ENCODE results near the gene NPBWR2. TPM values are rescaled to one million over a fixed set of nuclear protein-coding genes. Genes with fewer than 3 reads are reported as not detected.

Gene NPBWR2
- total and polyA plus RNA-seq, 2 donors (not counting 3 experiments of a cell fraction or from before 2014, with no cell fraction given), result not detected

GRCh38 chr20:64108731-64109681, 1.6 kb upstream of the NPBWR2 start:
- POLR2A ChIA-PET, result interaction anchor here (0.6 kb wide), 1 partner anchor 33 kb away, joined by 3 read pairs; no protein-coding TSS in a partner anchor
- Histone ChIP-seq H3K4me1 (ENCODE audit: control insufficient read depth, extremely low read depth, insufficient read depth, low read length) (no peaks in the 10 kb centered on the region), H3K9me3 (replicated peaks; ENCODE audit: control insufficient read depth, insufficient read depth, low read length) (no peaks in the 10 kb centered on the region), H3K36me3 (ENCODE audit: control insufficient read depth in 2 of 2, extremely low read depth in 1 of 2, insufficient read depth in 2 of 2, low read length in 2 of 2) (no peaks in the 10 kb centered on the region), H3K9me1 (replicated peaks; ENCODE audit: control insufficient read depth, extremely low read depth, insufficient read depth, low read length) (no peaks in the 10 kb centered on the region), H3K9ac (replicated peaks; ENCODE audit: extremely low read depth, insufficient read depth, low read length) (no peak overlapping the region), H3K27me3 (ENCODE audit: control insufficient read depth in 2 of 2, insufficient read depth in 2 of 2, low read length in 2 of 2) (no peaks in the 10 kb centered on the region), H3K27ac (ENCODE audit: insufficient read depth, low read depth, low read length) (no peak overlapping the region), H3K4me2 (ENCODE audit: insufficient read depth, low read length) (no peak overlapping the region), H4K20me1 (replicated peaks; ENCODE audit: control insufficient read depth, extremely low read depth, insufficient read depth, low read length) (no peaks in the 10 kb centered on the region), H3K79me2 (ENCODE audit: control insufficient read depth, insufficient read depth, low read length) (no peaks in the 10 kb centered on the region), H2AFZ (ENCODE audit: low read depth, low read length) (no peak overlapping the region), H3K4me3 (replicated peaks in 1 of 3; ENCODE audit: insufficient read depth in 1 of 3, low read depth in 1 of 3, low read length in 3 of 3) (no peak overlapping the region)
- FAIRE-seq (no peak), DNase-seq (ENCODE audit: low read depth, low spot score) (no peak)
- dilution Hi-C loops (cut with MboI; ENCODE audit: extremely low pct_ligation_motif_present, low sequenced_read_pairs) (no loop called here), intact Hi-C loops (cut with micrococcal nuclease) (no loop called here)
- no TSS peak for BruUV-seq (replicated peaks)
- CTCF ChIA-PET, result interaction anchor here (1.4 to 1.5 kb wide), 2 partner anchors 8 to 26 kb away, joined by 4 to 5 read pairs; no protein-coding TSS in a partner anchor
- no peak for TF ChIP-seq MYC (IDR thresholded peaks at IDR 0.05; ENCODE audit: low read depth, low read length)
- TF ChIP-seq JUN (IDR thresholded peaks at IDR 0.05; ENCODE audit: borderline replicate concordance, insufficient read depth, insufficient read length, low read depth), result no peak
- no peak for TF ChIP-seq CTCF (IDR thresholded peaks at IDR 0.05; ENCODE audit: extremely low read depth in 1 of 2, insufficient read depth in 1 of 2, low read depth in 1 of 2, low read length in 2 of 2)
- no peak for TF ChIP-seq MAX (IDR thresholded peaks at IDR 0.05; ENCODE audit: insufficient read depth, insufficient read length)
- TF ChIP-seq FOS (IDR thresholded peaks at IDR 0.05; ENCODE audit: borderline replicate concordance, insufficient read depth, low read length), result no peak
- no peak for TF ChIP-seq GATA2 (IDR thresholded peaks at IDR 0.05; ENCODE audit: insufficient read depth, insufficient read length, low read depth, low read length)
- TF ChIP-seq POLR2A (IDR thresholded peaks at IDR 0.05; ENCODE audit: low read depth, low read length), result no peak
